Measurements from ENCODE around the gene VEPH1.

GRCh38 chr3:157469561-157470294 lies 33.5 kb downstream of the VEPH1 start:
- TF ChIP-seq CTCF (IDR thresholded peaks at IDR 0.05) (no peak), POLR2A (IDR thresholded peaks at IDR 0.05) (no peak)

Measured in lower leg skin (tissue), 3 donors.